PC-9 (cell line): Measurements from ENCODE around the gene TRMT1. TPM values are rescaled to one million over a fixed set of nuclear protein-coding genes. Genes with fewer than 3 reads are reported as not detected.

Experiments used
- BruUV-seq: library from RNA; stranded (reverse); fragments of 400-500 nt; replicated peaks from 2 replicates; lab custom pipeline; 2021; lab: Mats Ljungman, UMichigan
- CTCF ChIA-PET: fragments of 300-600 bp; sonication (Branson Sonifier 250); formaldehyde crosslinking; loops from one replicate; lab custom pipeline; 2022; ENCODE audit warnings: antibody characterized with exemption; lab: Charles Lee
- POLR2A ChIA-PET: fragments of 300-600 bp; sonication (Branson Sonifier 250); formaldehyde crosslinking; loops from one replicate; lab custom pipeline; 2022; ENCODE audit warnings: antibody characterized with exemption; ENCODE audit not compliant: unreplicated experiment; lab: Charles Lee
- DNase-seq, 2 experiments: peaks; one replicate each; pipeline versions ENCODE4 v3.0.0 to v3.0.0-alpha.2; 2015 to 2022; ENCODE audit warnings: mixed read lengths in 1 of 2
- H2AFZ ChIP-seq: fragments of 200-600 bp; sonication (generic); 2 replicates; pipeline ENCODE4 v1.8.1; 2017; ENCODE audit warnings: antibody characterized with exemption
- H3F3A ChIP-seq: fragments of 200-600 bp; sonication (generic); 2 replicates; pipeline ENCODE4 v1.8.1; 2017; ENCODE audit warnings: antibody characterized with exemption, mild to moderate bottlenecking, low read depth; ENCODE audit not compliant: insufficient read depth
- H3K27ac ChIP-seq: fragments of 200-600 bp; sonication (generic); 2 replicates; pipeline ENCODE4 v1.6.1; 2016; ENCODE audit warnings: mixed run types
- H3K27me3 ChIP-seq: fragments of 200-600 bp; sonication (generic); 2 replicates; pipeline ENCODE4 v1.6.1; 2016; ENCODE audit warnings: low read depth, mixed run types; ENCODE audit not compliant: insufficient read depth
- H3K36me3 ChIP-seq: fragments of 200-600 bp; sonication (generic); 2 replicates; pipeline ENCODE4 v1.6.1; 2016; ENCODE audit warnings: low read depth, mixed run types
- H3K4me1 ChIP-seq: fragments of 200-600 bp; sonication (generic); replicated peaks from 2 replicates; pipeline ENCODE4 v1.6.1; 2016; ENCODE audit warnings: mixed run types; ENCODE audit not compliant: insufficient read depth
- H3K4me2 ChIP-seq: fragments of 200-600 bp; sonication (generic); 2 replicates; pipeline ENCODE4 v1.6.1; 2017; ENCODE audit warnings: mixed run types
- H3K4me3 ChIP-seq: fragments of 200-600 bp; sonication (generic); 2 replicates; pipeline ENCODE4 v1.6.1; 2016; ENCODE audit warnings: mixed run types
- H3K79me2 ChIP-seq: fragments of 200-600 bp; sonication (generic); 2 replicates; pipeline ENCODE4 v1.6.1; 2017; ENCODE audit warnings: low read depth, mixed run types
- H3K9me2 ChIP-seq: fragments of 200-600 bp; sonication (generic); 2 replicates; pipeline ENCODE4 v1.8.1; 2017; ENCODE audit warnings: mild to moderate bottlenecking; ENCODE audit not compliant: insufficient read depth
- H3K9me3 ChIP-seq: fragments of 200-600 bp; sonication (generic); 2 replicates; pipeline ENCODE4 v1.8.1; 2016; ENCODE audit warnings: low read depth; ENCODE audit not compliant: insufficient read depth
- H4K20me1 ChIP-seq: fragments of 200-600 bp; sonication (generic); 2 replicates; pipeline ENCODE4 v1.8.1; 2017; ENCODE audit not compliant: insufficient read depth
- EZH2 ChIP-seq: fragments of 200-600 bp; sonication (generic); IDR thresholded peaks from 2 replicates; pipeline ENCODE4 v1.8.0; 2017; ENCODE audit warnings: antibody characterized with exemption, low read depth
- intact Hi-C: fragments of 100-400 bp; cut with micrococcal nuclease; formaldehyde crosslinking; loops from one replicate; pipeline ENCODE4 v1.10.0; 2022; ENCODE audit not compliant: unreplicated experiment
- total RNA-seq: library from RNA; stranded (reverse); gene quantifications from 2 replicates; pipeline ENCODE4 v1.2.3, GENCODE V29; 2021
- TF ChIP-seq, protein P1 (sequence below): fragments of 200-600 bp; sonication (generic); conservative IDR thresholded peaks from 2 replicates; pipeline ENCODE4 v1.6.1; 2017; ENCODE audit warnings: mixed run types, antibody characterized with exemption, mild to moderate bottlenecking, moderate library complexity

TRMT1 gene
- total RNA-seq, 1 experiment from 2014 or later: 44.1 TPM

DNA sequence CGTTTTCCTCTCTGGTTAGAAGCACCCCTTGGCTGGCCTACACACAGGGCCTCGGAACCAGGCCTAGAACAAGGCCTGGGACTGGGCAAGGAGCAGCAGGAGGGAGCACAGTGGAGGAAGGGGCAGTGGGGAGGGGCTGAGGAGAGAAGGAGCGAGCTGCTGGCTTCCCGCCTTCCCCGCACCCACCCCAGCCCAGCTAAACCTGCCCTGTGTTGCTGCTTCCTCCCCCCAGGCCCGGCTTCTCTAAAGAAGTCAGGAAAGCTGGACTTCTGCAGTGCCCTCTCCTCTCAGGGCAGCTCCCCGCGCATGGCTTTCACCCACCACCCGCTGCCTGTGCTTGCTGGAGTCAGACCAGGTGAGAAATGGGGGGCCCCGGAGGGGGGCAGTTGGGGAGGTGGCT is 38.2 kb downstream of the TRMT1 start:
- Histone ChIP-seq H3K79me2 (no peaks in the 10 kb centered on the region), H3K27ac (no peak overlapping the region), H3K4me3 (no peak overlapping the region), H3K27me3 (peaks cover 4% of the 10 kb centered on the region; the same call in 1 of the 2 replicates), H3K4me1 (no peaks in the 10 kb centered on the region), H3K36me3 (no peaks in the 10 kb centered on the region), H3K9me3 (no peaks in the 10 kb centered on the region), H4K20me1 (no peaks in the 10 kb centered on the region), H2AFZ (no peak overlapping the region), H3K4me2 (no peak overlapping the region), H3F3A (0 out of 2 replicates have a peak, but pooled peaks cover 8% of the 10 kb centered on the region), H3K9me2 (no peaks in the 10 kb centered on the region)
- intact Hi-C loops: no loop called here
- ChIA-PET POLR2A (no interaction called here), CTCF (interaction anchor here (1.0 kb wide), 1 partner anchor 17 kb away, joined by 3 read pairs; no protein-coding TSS in a partner anchor)
- BruUV-seq: no TSS peak
- TF ChIP-seq EZH2: no peak
- TF ChIP-seq, protein P1, sequence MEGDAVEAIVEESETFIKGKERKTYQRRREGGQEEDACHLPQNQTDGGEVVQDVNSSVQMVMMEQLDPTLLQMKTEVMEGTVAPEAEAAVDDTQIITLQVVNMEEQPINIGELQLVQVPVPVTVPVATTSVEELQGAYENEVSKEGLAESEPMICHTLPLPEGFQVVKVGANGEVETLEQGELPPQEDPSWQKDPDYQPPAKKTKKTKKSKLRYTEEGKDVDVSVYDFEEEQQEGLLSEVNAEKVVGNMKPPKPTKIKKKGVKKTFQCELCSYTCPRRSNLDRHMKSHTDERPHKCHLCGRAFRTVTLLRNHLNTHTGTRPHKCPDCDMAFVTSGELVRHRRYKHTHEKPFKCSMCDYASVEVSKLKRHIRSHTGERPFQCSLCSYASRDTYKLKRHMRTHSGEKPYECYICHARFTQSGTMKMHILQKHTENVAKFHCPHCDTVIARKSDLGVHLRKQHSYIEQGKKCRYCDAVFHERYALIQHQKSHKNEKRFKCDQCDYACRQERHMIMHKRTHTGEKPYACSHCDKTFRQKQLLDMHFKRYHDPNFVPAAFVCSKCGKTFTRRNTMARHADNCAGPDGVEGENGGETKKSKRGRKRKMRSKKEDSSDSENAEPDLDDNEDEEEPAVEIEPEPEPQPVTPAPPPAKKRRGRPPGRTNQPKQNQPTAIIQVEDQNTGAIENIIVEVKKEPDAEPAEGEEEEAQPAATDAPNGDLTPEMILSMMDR: no peak
- no peak for DNase-seq

DNA sequence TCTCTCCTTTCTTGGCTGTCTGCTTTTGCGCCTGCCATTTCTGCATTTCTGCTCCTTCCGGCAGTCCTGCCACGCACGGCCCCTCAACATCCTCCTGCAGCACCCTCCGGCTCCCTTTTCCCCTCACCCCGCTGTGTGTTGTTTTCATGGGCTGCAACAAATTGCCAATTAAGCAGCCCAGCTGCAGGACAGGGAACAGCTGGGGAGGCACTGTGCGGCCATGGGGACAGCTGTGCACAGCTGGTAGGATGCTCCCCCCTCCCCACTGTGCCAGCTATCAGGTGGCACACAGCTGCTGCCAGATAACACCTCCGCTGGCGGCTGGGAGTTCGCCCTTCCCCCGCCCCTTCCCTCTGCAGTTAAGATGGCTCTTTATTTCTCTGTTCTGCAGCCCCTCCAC is 39.3 kb downstream of the TRMT1 start:
- Histone ChIP-seq H3K4me2 (no peak overlapping the region), H3K27ac (no peak overlapping the region), H3K4me1 (no peaks in the 10 kb centered on the region), H3K4me3 (no peak overlapping the region), H3K27me3 (peaks cover 14% of the 10 kb centered on the region; the same call in 1 of the 2 replicates), H3K9me3 (no peaks in the 10 kb centered on the region), H3K9me2 (no peaks in the 10 kb centered on the region), H3F3A (0 out of 2 replicates have a peak, but pooled peaks cover 8% of the 10 kb centered on the region), H4K20me1 (no peaks in the 10 kb centered on the region), H3K79me2 (no peaks in the 10 kb centered on the region), H3K36me3 (no peaks in the 10 kb centered on the region), H2AFZ (no peak overlapping the region)
- intact Hi-C loops: no loop called here
- DNase-seq: no peak
- no TSS peak for BruUV-seq
- TF ChIP-seq, protein P1: no peak
- no peak for TF ChIP-seq EZH2
- ChIA-PET CTCF (no interaction called here), POLR2A (no interaction called here)

DNA sequence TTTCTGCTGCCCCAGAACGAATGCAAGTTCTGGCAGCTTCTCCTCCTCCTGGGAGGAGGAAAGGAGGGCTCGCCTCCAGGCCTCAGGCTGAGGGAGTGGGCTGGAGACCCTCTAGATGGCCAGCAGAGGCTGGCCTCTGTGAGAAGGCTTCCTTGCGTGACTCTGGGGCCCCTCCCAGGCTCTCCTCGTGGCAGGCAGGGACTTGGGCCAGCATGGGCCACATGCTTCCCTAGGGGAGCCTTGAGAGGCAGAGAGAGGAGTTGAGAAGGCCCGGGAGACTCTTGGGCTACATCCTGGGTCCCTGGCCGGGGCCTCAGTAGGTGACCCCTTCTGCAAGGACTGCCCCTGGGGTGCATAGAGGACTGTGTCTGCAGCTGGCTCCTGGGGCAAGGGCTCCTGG is 39.8 kb downstream of the TRMT1 start:
- Histone ChIP-seq H3F3A (0 out of 2 replicates have a peak, but pooled peaks cover 8% of the 10 kb centered on the region), H3K27ac (no peak overlapping the region), H3K9me2 (no peaks in the 10 kb centered on the region), H3K27me3 (peaks cover 19% of the 10 kb centered on the region; the same call in 1 of the 2 replicates), H3K79me2 (no peaks in the 10 kb centered on the region), H3K4me1 (no peaks in the 10 kb centered on the region), H2AFZ (no peak overlapping the region), H3K4me3 (no peak overlapping the region), H3K4me2 (no peak overlapping the region), H3K36me3 (no peaks in the 10 kb centered on the region), H4K20me1 (no peaks in the 10 kb centered on the region), H3K9me3 (no peaks in the 10 kb centered on the region)
- ChIA-PET POLR2A (no interaction called here), CTCF (no interaction called here)
- DNase-seq: no peak
- BruUV-seq: no TSS peak
- intact Hi-C loops: no loop called here
- TF ChIP-seq, protein P1: no peak
- no peak for TF ChIP-seq EZH2
